Stimulated activated CD4-positive, alpha-beta T cell treated with anti-CD3 and anti-CD28 coated beads, TNF-alpha, amount 100 ng/mL, for 4 hours (primary cell): ENCODE data around the gene ARV1.
A peak's percentile ranks its signal among the peaks of the same experiment; 100 is the strongest.

Source experiments
- DNase-seq, 3 experiments: peaks; one replicate each; pipeline ENCODE4 v3.0.0-alpha.2; 2020; ENCODE audit warnings: low read depth in 3 of 3

Gene ARV1

GRCh38 chr1:230978491-230979388 is at the start of gene ARV1, which contains the start of gene TTC13:
Gene ARV1 (plus strand): TSS chr1:230979094. CDS start chr1:230979106, 12 bp downstream.
Gene TTC13 (minus strand): TSS chr1:230978861. CDS start chr1:230978830, 31 bp downstream.
- peak; percentile 90 to 94 (median 94) for DNase-seq

GRCh38 chr1:230930986-230931385 is 47.9 kb upstream of the ARV1 start:
- DNase-seq, result no peak

- DNase-seq, result no peak
Observed at GRCh38 chr1:230935852-230936251, 43.0 kb upstream of the ARV1 start.

DNA sequence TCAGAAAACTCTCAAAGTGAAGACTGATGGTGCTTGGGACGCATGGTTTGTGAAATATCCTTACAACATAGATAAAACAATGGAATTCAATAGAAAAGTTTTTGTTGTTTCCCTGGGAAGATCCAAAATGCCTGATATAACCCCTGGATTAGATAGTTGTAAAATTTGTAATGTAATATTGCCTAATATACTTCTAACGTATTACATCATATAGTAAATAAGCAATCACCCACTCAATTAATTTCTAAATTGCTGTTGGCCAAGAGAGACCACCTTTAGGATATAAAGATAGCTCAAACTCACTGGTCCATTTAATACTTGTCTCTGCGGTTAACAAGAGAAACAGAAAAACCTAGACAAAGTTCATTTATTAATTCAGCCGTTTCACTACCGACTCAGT is 42.4 kb upstream of the ARV1 start:
- no peak for DNase-seq

- DNase-seq, result no peak
Observed at GRCh38 chr1:230937371-230937770, 41.5 kb upstream of the ARV1 start.

DNA sequence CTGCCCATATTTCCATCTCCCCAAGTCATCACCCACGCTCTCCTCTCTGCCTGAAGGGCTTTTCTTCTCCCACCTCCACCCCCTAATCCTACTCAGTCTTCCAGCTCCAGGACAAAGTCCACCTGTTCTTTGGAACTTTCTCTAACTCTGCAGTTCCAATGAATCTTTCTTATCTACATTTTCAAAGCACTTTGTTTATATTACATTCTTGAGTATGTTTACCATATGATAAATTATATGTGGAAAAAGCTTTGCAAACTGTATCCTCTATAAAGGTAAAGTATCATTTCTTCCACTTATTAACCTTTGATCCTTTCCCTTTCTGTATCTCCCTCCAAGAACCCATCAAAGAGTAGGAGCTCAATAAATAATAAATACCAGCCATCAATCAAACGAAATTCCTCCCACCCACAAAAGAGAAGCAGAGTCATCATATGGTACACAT is 39.9 kb upstream of the ARV1 start:
- DNase-seq, result no peak

DNA sequence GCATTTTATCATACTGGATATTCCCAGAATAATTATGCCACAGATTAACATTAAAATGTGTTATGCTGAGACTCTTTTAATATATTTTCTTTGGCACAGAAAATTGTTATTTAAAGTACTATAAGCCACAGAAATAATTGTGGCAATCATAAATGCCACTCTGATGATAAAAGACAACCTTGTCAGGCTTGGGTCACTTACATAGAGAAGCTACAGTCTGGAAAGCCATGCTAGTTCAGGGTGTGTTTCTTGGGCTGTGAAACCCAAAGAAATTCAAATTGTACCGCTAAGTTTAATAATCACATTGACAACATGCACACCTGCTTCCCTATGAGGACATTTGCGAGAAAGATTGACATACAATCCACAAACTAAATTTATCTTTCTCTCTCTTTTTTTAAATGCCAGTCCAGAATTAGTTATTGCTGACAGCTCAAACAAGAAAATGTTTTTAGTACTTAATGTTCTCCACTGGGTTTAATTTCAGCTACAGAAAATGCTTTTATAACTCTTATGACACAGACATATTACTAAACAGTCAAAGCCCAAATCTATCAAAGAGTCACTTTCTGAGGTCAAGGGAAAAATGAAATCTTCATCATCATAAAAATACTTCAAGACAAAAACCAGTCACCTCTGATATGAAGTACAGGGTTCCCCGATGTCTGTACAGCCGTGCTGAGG is 38.9 kb upstream of the ARV1 start:
- DNase-seq, result no peak

DNA sequence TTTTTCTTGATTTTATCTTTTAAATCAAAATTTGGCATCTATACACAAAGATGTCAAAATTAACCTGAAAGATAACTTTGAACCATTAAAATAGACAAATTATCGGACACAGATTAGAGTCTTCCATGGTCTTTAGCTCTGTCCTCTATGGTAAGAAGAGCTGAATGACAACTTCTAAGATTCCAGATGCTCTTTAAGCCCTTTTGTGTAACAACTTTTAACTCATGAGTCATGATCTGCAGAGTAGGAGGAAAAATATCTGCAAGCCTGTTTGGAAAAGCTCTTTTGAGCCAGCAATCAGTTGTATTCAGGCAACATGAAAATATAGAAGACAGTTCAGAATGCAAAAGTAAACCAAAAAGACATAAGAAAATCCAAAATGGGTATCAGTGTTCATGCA is 38.0 kb upstream of the ARV1 start:
- DNase-seq, result no peak

GRCh38 chr1:230943048-230943593 is 35.8 kb upstream of the ARV1 start:
- DNase-seq, result no peak

- DNase-seq, result no peak
Observed at GRCh38 chr1:230948301-230948700, 30.6 kb upstream of the ARV1 start.

DNA sequence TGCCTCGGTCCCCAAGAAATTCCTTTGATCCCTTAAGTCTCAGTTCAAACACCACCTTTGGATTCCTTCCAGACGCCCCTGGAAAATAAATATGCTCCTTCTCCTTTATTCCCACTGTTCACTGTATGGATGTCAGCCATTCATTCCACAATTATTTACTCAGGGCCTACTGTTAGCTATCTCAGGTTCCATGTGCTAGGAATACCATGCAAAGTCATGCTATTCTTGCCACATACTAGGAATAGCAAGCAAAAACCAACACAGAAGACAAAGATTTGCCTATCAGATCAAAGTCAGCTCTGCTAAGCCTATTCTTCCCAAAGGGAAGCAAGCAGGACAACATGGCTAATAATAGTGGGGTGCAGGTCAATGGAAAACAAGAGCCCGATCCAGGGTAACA is 30.0 kb upstream of the ARV1 start:
- DNase-seq, result no peak

GRCh38 chr1:230950404-230950803 is 28.5 kb upstream of the ARV1 start:
- DNase-seq, result no peak

DNA sequence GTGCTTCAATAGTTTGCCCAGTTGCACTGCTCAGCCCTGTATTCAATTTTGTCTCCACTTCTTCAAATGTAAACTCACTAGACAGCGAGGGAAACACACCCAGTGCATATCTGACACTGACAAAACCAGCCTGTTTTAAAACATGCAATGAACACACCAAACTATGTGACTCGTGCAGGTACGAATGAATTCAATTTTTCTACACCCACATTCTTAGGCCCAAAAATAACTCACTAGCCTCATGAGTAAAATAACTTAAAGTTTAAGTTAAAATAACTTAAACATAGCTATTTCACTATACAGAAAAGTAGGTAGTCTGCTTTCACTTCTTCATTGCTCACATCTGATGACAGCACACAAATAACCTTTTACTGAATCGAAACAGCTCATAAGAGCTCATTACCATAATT is 21.3 kb upstream of the ARV1 start:
- DNase-seq, result no peak

DNA sequence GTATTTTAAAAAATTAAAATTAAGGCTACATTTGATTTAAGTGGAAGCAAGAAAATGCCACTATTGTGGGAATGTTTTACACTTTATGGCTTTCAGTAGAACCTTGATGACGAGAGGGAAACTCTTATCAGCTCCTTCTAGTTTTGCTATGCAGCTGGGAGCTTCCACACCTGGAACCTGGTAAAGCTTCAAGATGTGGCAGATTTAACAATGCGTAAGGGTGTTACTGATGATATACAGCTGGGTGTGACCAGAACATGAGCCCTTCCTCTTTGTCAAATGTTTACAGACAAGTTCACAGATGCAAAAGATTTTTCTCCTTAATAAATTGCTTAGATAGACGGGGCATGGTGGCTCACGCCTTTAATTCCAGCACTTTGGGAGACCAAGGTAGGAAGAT is 20.5 kb upstream of the ARV1 start:
- DNase-seq, result no peak

- DNase-seq, result no peak
Observed at GRCh38 chr1:230964896-230965295, 14.0 kb upstream of the ARV1 start.

GRCh38 chr1:230965535-230965934 is 13.4 kb upstream of the ARV1 start:
- DNase-seq, result no peak

GRCh38 chr1:230966358-230966873 is 12.5 kb upstream of the ARV1 start:
- DNase-seq, result no peak

DNA sequence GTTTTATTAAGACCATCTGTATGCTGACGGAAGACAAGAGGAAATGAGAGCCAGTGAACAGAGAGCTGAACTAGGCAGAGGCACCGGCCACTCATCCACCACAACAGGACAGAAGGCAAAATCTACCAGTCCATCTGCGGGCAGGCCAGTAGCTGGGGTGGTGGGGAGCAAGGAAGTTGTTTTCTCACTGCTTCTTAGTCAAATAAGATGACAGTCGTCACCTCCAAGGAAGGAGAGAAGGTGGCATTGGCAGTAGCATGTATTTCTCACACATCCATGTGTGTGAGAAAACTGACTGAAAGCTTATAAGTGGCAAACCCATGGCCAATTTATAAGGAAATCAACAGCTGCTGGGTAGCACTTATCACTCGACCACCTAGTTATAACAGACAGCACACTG is 8.5 kb upstream of the ARV1 start:
- DNase-seq, result no peak

GRCh38 chr1:230971771-230972170 is 7.1 kb upstream of the ARV1 start:
- DNase-seq, result no peak

GRCh38 chr1:230972855-230973271 is 6.0 kb upstream of the ARV1 start:
- DNase-seq, result peak in 2 of 3 experiments; percentile 19 to 28

DNA sequence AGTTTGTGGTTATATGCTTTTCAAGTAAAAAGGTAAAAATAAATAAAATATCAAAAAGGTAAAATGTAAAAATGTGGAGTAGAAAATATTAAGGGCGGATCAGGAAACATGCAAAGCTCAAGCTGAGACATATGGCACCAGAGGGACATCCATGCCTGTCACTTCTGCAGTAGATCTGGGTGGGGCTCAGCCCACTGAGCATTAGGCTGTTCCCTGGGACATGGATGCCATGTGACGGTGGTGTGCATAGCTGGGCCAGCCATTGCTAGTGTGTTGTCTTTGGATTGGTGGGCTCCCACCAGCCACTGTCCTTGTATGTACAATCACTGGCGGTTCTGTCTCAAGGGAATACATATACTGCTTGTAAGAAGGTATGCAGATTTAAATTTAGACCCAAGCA is 3.3 kb upstream of the ARV1 start:
- DNase-seq, result no peak

GRCh38 chr1:230976360-230976759 is 2.5 kb upstream of the ARV1 start:
- DNase-seq, result no peak
